Activated CD4-positive, CD25-positive, alpha-beta regulatory T cell treated with anti-CD3 and anti-CD28 coated beads, Interleukin-2, amount 50 U/mL, for 16 hours (primary cell): Measurements from ENCODE around the gene PES1.
"Not testable (repeated sequence)": the region's sequence is repeated elsewhere in the genome, so short reads cannot be mapped to it uniquely, and the experiment has no call there.

ENCODE experiments used
- DNase-seq: peaks from one replicate; pipeline ENCODE4 v3.0.0-alpha.2; 2020; ENCODE audit warnings: low read depth, low spot score

The PES1 gene

DNA sequence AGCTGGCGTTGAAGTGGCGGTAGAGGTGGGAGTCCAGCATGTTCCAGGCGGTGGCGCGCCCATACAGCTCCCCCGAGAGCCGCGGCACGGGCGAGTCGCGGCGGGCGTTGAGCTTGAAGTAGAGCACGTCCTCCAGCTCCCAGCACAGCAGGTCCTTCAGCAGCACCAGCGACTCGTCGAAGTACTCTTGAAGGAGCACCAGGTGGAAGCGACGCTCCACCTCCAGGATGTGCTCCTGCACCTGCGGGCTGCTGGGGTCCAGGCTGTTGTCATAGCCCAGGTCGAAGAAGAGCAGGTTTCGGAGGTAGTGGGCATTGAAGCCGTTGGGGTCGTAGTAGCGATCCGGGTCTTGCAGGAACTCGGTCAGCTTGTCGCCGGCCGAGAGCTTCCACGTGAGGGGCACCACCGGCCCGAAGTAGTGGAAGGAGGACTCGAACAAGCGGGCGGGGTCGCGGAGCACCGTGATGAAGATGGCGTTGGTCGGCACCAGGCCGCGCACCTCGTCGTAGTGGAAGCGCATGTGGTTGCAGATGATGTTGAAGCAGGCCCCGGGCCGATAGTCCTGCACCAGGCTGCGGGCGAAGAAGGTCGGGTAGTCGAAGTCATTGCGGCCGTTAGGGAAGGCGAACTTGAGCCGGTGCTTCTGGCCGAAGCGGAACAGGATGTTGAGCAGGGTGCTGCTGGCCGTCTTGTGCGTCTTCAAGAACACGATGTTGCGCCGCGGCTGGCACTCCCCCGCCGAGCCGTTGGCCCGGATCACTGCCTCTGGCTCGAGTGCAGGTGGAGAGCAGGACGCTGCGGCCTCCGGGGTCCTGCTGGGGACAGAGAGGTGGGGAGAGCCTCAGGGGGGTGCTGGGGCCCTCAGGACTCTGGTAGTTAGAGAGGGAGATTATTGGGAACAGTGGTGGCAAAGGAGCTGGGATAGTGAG lies 36.2 kb downstream of the PES1 start:
- DNase-seq = no peak

- no peak for DNase-seq
These were observed 37.7 kb downstream of the PES1 start for GRCh38 chr22:30553971-30554370.

- DNase-seq = no peak
These were observed 39.0 kb downstream of the PES1 start for GRCh38 chr22:30552719-30553118.

- not testable (repeated sequence) for DNase-seq
These were observed 39.9 kb downstream of the PES1 start for GRCh38 chr22:30551813-30552212.

DNA sequence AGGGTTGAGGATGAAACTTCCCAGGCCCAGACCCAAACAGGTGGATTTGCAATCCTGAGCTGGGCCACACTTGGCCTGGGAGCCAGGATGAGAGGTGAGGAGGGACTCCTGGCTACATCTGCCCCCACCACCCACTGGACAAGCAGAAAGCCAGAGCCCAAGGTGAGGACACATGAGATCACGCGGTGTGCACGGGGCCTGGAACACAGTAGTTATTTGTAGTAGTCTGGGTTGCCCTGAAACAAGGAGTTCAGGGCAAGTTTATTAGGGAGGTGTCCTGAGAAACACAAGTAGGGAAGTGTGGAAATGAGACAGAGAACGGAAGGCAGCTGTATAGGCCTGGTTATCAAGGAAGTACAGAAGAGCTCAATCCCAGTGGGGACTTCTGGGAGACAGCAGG lies 44.5 kb downstream of the PES1 start:
- no peak for DNase-seq

DNA sequence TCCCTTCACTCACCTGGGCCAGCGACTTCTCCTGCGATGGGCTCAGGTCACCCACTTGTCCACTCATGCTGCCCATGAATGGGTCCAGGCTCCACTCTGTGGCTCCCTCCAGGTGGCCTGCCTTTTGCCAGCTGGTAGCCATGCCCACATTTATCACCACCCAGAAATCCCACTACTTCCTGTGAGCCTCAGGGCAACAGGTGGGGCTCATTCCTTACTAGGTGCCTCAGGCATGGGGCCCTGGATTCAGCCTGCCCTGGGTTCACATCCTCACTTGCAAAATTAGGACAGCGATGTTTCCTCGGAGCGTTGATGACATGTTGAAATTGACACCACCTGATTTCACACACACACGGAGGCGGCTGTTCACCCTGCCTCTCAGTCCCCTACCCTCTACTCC lies 45.1 kb downstream of the PES1 start, which contains the start of gene SEC14L6:
SEC14L6 (minus strand) TSS at position 126 of the 400 bp plus-strand sequence; CDS start at position 67, 59 bp downstream.
- no peak for DNase-seq

DNA sequence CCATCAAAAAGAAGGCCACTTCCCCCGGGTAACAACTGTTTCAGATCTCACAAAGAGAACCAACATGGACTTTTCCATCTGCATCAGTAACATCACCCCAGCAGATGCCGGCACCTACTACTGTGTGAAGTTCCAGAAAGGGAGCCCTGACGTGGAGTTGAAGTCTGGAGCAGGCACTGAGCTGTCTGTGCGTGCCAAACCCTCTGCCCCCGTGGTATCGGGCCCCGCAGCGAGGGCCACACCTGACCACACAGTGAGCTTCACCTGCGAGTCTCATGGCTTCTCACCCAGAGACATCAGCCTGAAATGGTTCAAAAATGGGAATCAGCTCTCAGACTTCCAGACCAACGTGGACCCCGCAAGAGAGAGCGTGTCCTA lies 48.9 kb downstream of the PES1 start:
- DNase-seq = no peak

DNA sequence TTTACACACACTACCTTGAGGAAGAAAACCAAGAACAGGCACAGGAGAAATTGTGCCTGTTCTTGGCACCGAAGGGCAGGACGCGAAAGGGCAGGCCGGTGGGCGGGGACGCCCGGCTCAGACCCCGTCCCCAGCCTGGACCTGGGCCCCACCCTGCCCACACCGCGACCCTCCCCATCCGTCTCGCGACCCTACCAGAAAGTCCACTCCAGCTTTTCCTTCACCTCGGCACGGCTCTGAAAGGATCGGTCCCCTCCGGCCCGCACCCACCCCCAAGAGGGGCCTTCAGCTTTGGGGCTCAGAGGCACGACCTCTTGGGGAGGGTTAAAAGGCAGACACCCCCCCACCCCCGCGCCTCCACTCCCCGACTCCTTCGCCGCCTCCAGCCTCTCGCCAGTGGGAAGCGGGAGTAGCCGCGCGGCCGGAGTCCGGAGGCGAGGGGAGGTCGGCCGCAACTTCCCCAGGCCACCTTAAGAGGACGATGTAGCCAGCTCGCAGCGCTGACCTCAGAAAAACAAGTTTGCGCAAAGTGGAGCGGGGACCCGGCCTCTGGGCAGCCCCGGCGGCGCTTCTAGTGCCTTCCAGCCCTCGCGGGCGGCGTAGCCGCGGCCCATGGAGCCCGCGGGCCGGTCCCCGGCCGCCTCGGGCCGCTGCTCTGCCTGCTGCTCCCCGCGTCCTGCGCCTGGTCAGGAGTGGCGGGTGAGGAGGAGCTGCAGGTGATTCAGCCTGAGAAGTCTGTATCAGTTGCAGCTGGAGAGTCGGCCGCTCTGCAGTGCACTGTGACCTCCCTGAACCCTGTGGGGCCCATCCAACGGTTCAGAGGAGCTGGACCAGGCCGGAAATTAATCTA lies 49.5 kb downstream of the PES1 start:
- DNase-seq = no peak

- DNase-seq = not testable (repeated sequence)
These were observed 50.2 kb downstream of the PES1 start for GRCh38 chr22:30541511-30541910.

GRCh38 chr22:30539368-30539767 lies 52.3 kb downstream of the PES1 start:
- DNase-seq = no peak

DNA sequence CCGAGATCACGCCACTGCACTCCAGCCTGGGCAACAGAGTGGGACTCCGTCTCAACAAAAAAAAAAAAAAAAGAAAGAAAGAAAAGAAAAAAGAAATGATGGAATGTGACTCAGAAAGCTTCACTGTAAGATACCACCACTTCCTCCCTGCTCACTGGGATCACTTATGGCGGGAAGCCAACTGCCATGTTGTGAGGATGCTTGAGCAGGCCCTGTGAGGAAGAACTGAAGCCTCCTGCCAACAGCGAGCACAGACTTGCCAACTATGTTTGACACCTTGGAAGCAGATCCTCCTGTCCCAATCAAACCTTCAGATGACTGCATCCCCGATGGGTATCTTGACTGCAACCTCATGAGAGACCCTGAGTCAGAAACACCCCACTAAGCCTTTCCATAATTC lies 53.4 kb downstream of the PES1 start:
- no peak for DNase-seq

DNA sequence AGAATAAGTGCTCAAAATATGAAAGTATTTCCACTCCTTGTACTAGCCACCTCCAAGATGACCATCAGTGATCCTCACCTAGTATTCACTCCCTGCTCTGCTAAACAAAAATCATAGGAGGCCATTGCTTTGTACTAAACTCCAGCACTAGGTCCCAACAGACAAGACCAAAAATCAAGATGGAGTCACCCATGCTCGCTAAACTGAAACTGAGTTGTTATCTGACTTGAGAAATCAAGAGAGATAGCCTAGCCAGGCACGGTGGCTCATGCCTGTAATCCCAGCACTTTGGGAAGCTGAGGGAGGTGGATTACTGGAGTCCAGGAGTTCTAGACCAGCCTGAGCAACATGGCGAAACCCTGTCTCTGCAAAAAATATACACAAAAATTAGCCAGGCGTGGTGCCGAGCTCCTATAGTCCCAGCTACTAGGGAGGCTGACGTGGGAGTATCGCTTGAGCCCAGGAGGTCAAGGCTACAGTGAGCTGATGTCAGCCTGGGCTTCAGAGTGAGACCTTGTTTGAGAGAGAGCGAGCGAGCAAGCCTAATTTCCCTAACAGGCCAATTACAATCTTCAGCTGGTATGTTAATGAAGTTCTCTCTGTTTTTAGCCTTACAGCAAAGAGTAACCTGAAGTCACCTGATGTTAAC lies 54.5 kb downstream of the PES1 start:
- no peak for DNase-seq

DNA sequence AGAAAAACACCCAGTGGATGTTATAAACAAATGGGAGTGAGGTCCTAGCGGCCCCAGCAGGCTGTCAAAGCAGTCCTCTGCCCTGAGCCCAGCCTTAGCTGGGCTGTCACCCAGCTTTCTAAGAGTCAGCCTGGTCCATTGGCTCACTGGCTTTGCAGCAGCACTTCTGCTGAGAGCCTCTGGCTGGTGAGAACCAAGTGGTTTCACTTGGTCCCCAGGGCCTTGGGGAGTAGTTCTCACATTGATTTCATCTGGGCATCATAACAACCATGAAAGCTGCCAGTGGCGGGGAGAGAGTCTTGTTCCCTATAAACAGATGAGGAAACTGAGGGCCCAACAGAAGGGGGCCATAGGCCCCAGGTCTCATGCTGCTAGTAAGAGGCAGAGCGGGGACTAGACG lies 56.5 kb downstream of the PES1 start:
- DNase-seq = no peak

- DNase-seq = no peak
These were observed 59.8 kb downstream of the PES1 start for GRCh38 chr22:30531651-30532608.

GRCh38 chr22:30526656-30527055 lies 65.1 kb downstream of the PES1 start:
- DNase-seq = no peak
